HG02642 (cell line): ENCODE measurements around the gene FBXW5.

Source experiments
- ATAC-seq: cut with Tn5 transposase; IDR thresholded peaks from one replicate; pipeline ENCODE4 v1.9.1; 2021; ENCODE audit warnings: mild to moderate bottlenecking; ENCODE audit not compliant: unreplicated experiment, poor library complexity

The FBXW5 gene

GRCh38 chr9:136962701-136963248 lies 18.2 kb upstream of the FBXW5 start:
- no peak for ATAC-seq

GRCh38 chr9:136962163-136962562 lies 17.6 kb upstream of the FBXW5 start:
- no peak for ATAC-seq

- no peak for ATAC-seq
These were observed 16.9 kb upstream of the FBXW5 start for GRCh38 chr9:136961279-136962065.

- ATAC-seq, result no peak
These were observed 16.4 kb upstream of the FBXW5 start for GRCh38 chr9:136960938-136961275.

- no peak for ATAC-seq
These were observed 15.8 kb upstream of the FBXW5 start for GRCh38 chr9:136960212-136960937.

GRCh38 chr9:136958898-136959850 lies 14.6 kb upstream of the FBXW5 start:
- ATAC-seq, result no peak

GRCh38 chr9:136958473-136958872 lies 13.9 kb upstream of the FBXW5 start:
- ATAC-seq, result no peak

GRCh38 chr9:136957901-136958300 lies 13.4 kb upstream of the FBXW5 start:
- ATAC-seq, result no peak

- ATAC-seq, result no peak
These were observed 12.9 kb upstream of the FBXW5 start for GRCh38 chr9:136957461-136957860.

- ATAC-seq, result no peak
These were observed 12.1 kb upstream of the FBXW5 start for GRCh38 chr9:136956604-136957003.

GRCh38 chr9:136955943-136956335 lies 11.4 kb upstream of the FBXW5 start:
- no peak for ATAC-seq

GRCh38 chr9:136955202-136955942 lies 10.8 kb upstream of the FBXW5 start:
- no peak for ATAC-seq

- ATAC-seq, result no peak
These were observed 9.9 kb upstream of the FBXW5 start for GRCh38 chr9:136954270-136955083.

GRCh38 chr9:136953771-136954269 lies 9.3 kb upstream of the FBXW5 start:
- ATAC-seq, result no peak

GRCh38 chr9:136952876-136953770 lies 8.6 kb upstream of the FBXW5 start:
- ATAC-seq, result no peak

- no peak for ATAC-seq
These were observed 7.8 kb upstream of the FBXW5 start for GRCh38 chr9:136952321-136952850.

GRCh38 chr9:136951541-136952320 lies 7.2 kb upstream of the FBXW5 start, which contains the start of gene LCN12:
Gene LCN12 (plus strand): TSS chr9:136952273. CDS start chr9:136952328, 55 bp downstream.
- no peak for ATAC-seq
